ENCODE data around the gene CARM1.

Gene CARM1

GRCh38 chr19:10870955-10871603, at the start of gene CARM1:
Gene CARM1 (plus strand): TSS chr19:10871553. CDS start chr19:10871703, 150 bp downstream.
- peak; percentile 98 for TF ChIP-seq CTCF (IDR thresholded peaks at IDR 0.05; ENCODE audit: control extremely low read depth, extremely low read depth, low read depth, missing control alignments)
- peak; percentile 100 for DNase-seq (ENCODE audit: extremely low spot score)
- POLR2A ChIA-PET, result interaction anchor here (0.5 to 0.6 kb wide), 2 partner anchors 530 to 687 kb away, joined by 3 read pairs; no protein-coding TSS in a partner anchor
- CTCF ChIA-PET, result interaction anchor here (0.5 to 2.7 kb wide), 13 partner anchors 9 to 169 kb away, joined by 3 to 13 read pairs (median 4); partner anchors contain the start of genes DNM2, QTRT1, TIMM29 and TMED1

GRCh38 chr19:10823690-10824089, 47.7 kb upstream of the CARM1 start:
- POLR2A ChIA-PET, result no interaction called here

GRCh38 chr19:10826231-10826630, 45.1 kb upstream of the CARM1 start:
- ChIA-PET POLR2A (no interaction called here), CTCF (interaction anchor here (1.0 to 2.5 kb wide), 2 partner anchors 32 to 38 kb away, joined by 3 to 8 read pairs; no protein-coding TSS in a partner anchor)
- DNase-seq (ENCODE audit: extremely low spot score), result no peak
- no peak for TF ChIP-seq CTCF (IDR thresholded peaks at IDR 0.05; ENCODE audit: control extremely low read depth, extremely low read depth, low read depth, missing control alignments)

More at GRCh38 chr19:10823690-10824089, 47.7 kb upstream of the CARM1 start:
- DNase-seq (ENCODE audit: extremely low spot score), result no peak
- CTCF ChIA-PET, result interaction anchor here (1.2 kb wide), 1 partner anchor 106 kb away, joined by 3 read pairs; the partner anchor contains the start of gene DNM2
- TF ChIP-seq CTCF (IDR thresholded peaks at IDR 0.05; ENCODE audit: control extremely low read depth, extremely low read depth, low read depth, missing control alignments), result no peak

- DNase-seq (ENCODE audit: extremely low spot score), result no peak
- ChIA-PET CTCF (interaction anchor here (1.0 to 2.5 kb wide), 2 partner anchors 31 to 37 kb away, joined by 3 to 8 read pairs; no protein-coding TSS in a partner anchor), POLR2A (interaction anchor here (0.7 kb wide), 1 partner anchor 220 kb away, joined by 3 read pairs; no protein-coding TSS in a partner anchor)
- TF ChIP-seq CTCF (IDR thresholded peaks at IDR 0.05; ENCODE audit: control extremely low read depth, extremely low read depth, low read depth, missing control alignments), result no peak
Observed at GRCh38 chr19:10826846-10827245, 44.5 kb upstream of the CARM1 start.

- ChIA-PET CTCF (interaction anchor here (1.0 to 3.1 kb wide), 3 partner anchors 8 to 35 kb away, joined by 3 to 14 read pairs (median 4); no protein-coding TSS in a partner anchor), POLR2A (interaction anchor here (1.1 kb wide), 1 partner anchor 127 kb away, joined by 3 read pairs; no protein-coding TSS in a partner anchor)
- peak; percentile 8 for TF ChIP-seq CTCF (IDR thresholded peaks at IDR 0.05; ENCODE audit: control extremely low read depth, extremely low read depth, low read depth, missing control alignments)
- DNase-seq (ENCODE audit: extremely low spot score), result no peak
Observed at GRCh38 chr19:10828981-10829821, 42.2 kb upstream of the CARM1 start.

GRCh38 chr19:10829967-10830366, 41.4 kb upstream of the CARM1 start:
- POLR2A ChIA-PET, result no interaction called here
- DNase-seq (ENCODE audit: extremely low spot score), result no peak
- TF ChIP-seq CTCF (IDR thresholded peaks at IDR 0.05; ENCODE audit: control extremely low read depth, extremely low read depth, low read depth, missing control alignments), result no peak
- CTCF ChIA-PET, result interaction anchor here (1.6 to 3.1 kb wide), 3 partner anchors 9 to 34 kb away, joined by 3 to 14 read pairs (median 7); no protein-coding TSS in a partner anchor
